Fibroblast of pulmonary artery (primary cell): Measurements from ENCODE around the gene CAV1.

Source experiments
- DNase-seq: peaks from one replicate; pipeline ENCODE4 v3.0.0-alpha.2; 2010; ENCODE audit warnings: low read depth
- H3K4me3 ChIP-seq: replicated peaks from 2 replicates; pipeline ENCODE4 v1.5.1; 2011; ENCODE audit warnings: low read depth, mild to moderate bottlenecking, control low read depth, low read length, moderate library complexity
- CTCF ChIP-seq: IDR thresholded peaks from 2 replicates; pipeline ENCODE4 v1.5.1; 2011; ENCODE audit warnings: mild to moderate bottlenecking, control low read depth, low read length, inconsistent platforms; ENCODE audit errors: missing control alignments

Gene CAV1

GRCh38 chr7:116516324-116516723, 8.5 kb upstream of the CAV1 start:
- no peak for TF ChIP-seq CTCF
- no peak overlapping the region for H3K4me3 ChIP-seq
- no peak for DNase-seq

- no peak for DNase-seq
- no peak overlapping the region for H3K4me3 ChIP-seq
- TF ChIP-seq CTCF = no peak
Observed at GRCh38 chr7:116517626-116518025, 7.2 kb upstream of the CAV1 start.

- DNase-seq = no peak
- H3K4me3 ChIP-seq = no peak overlapping the region
- TF ChIP-seq CTCF = no peak
Observed at GRCh38 chr7:116518961-116519360, 5.9 kb upstream of the CAV1 start.

GRCh38 chr7:116521046-116521664, 3.7 kb upstream of the CAV1 start:
- no peak overlapping the region for H3K4me3 ChIP-seq
- TF ChIP-seq CTCF = no peak
- DNase-seq = no peak

- peak; percentile 94 for DNase-seq
- TF ChIP-seq CTCF = no peak
- no peak overlapping the region for H3K4me3 ChIP-seq
Observed at GRCh38 chr7:116522247-116522646, 2.6 kb upstream of the CAV1 start.

- DNase-seq = no peak
- peak overlapping the region; percentile 78 for H3K4me3 ChIP-seq
- TF ChIP-seq CTCF = no peak
Observed at GRCh38 chr7:116524221-116524608, 621 bp upstream of the CAV1 start.

- no peak for TF ChIP-seq CTCF
- peak; percentile 23 for DNase-seq
- peak overlapping the region; percentile 78 for H3K4me3 ChIP-seq
Observed at GRCh38 chr7:116525298-116525912, 569 bp downstream of the CAV1 start.
